T-helper 22 cell (primary cell): ENCODE data around the gene ALDH3B2.
"Not testable (repeated sequence)": the region's sequence is repeated elsewhere in the genome, so short reads cannot be mapped to it uniquely, and the experiment has no call there.

ENCODE experiments used
- DNase-seq: peaks from one replicate; pipeline ENCODE4 v3.0.0-alpha.2; 2020; ENCODE audit warnings: low read depth

The ALDH3B2 gene

DNA sequence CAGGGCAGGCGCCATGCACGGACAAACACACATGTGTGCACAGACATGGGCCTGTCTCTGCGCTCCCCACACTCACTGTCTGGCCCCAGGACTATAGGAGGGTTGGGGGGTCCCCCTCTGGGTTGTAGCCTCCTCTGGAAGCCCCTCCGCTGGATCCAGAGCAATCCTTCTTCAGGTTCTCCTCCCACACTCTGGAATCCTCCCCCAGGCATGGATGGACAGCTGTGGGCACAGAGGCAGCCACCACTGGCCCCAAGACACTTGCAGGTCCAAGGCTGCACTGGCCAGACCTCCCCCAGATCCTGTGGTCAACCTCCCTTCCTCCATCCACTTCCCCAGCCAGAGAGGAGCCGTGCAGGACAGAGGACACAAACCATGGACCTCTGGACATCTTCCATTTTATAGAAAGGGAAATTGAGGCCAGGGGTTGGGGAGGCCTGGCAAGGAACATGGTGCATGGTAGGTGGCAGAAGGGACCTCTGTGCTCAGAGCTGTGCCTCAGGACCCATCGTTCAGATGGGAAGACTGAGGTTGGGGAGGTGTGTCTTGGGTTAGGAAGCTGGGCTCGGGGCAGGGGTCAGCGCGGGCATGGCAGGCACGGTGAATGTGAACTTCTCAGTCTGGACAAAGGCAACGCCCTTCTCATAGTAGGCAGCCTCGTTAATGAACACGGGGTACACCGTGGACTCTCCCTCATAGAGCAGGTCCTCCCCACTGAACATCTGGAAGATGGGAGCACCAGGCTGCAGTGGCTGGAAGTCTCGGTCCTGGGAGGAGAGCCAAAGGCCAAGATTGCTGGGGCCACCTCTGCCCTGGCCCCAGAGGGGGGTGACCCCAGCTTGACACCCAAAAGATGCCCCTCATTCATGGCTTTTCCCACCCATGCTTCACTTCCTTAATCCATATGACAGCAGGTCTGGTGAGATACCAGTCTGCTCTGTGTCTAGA, 32.0 kb downstream of the ALDH3B2 start:
- no peak for DNase-seq

DNA sequence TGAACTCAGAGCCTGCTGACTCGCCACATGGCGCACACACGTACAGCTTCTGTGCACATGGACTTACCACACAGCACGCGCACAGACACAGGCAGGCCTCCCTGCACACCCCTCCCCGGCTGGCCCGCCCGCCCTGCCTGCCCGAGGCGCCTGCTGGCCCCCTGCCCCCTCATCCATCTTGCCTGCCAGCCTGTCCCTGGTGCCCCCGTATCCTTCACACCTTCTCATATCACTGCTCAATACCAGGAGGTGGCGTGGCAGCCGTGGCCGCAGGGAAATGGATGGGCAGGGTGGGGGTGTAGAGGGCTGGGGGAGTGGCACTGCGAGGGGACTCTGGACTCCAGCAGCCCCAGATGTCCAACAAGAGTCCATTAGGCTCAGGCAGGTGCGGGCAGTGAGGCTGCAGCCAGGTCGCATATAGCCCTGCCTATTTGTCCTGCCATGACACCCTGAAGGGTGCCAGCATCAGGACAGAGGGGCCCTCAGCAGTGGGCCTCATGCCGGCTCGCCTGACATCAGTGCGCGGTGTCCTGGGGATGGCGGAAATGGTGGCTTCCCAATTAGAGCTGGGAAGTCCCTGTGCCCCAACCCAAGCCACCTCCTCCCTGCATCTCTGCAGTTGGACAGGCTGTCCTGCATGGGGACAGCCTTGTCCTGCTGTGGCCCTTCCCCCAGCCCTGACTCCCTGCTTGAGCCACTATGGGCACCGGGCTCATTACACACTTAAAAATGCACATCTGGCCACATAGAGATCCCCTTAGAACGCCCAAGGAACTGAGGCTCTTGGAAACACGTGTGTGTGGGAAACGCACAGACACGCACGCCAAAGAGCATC, 32.9 kb downstream of the ALDH3B2 start:
- no peak for DNase-seq

DNA sequence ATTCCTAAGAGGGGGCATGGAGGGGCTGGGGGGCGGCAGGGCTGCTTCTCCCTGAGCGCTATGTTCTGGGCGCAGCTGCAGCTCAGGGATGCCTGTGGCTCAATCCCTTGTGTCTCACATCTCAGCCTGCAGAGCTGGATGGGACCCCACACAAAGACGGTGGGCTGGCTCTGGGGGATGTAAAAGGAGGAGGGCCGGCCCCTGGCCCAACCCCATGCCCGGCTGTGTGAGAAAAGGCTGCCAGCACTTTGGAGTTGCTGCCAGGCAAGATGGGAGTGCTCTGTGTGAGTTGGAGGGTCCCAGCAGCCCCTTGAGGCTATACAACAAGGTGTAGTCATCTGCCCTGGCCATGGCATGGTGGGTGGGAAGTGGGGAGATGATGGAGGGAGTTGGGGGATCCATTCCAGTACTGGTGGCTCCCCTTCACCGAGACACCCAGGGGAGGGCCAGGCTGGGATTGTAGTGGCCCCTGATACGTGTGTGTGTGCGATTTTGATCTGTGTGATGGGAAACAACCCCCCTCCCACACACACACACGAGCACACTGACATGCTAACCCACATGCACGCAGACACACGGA, 33.6 kb downstream of the ALDH3B2 start:
- no peak for DNase-seq

DNA sequence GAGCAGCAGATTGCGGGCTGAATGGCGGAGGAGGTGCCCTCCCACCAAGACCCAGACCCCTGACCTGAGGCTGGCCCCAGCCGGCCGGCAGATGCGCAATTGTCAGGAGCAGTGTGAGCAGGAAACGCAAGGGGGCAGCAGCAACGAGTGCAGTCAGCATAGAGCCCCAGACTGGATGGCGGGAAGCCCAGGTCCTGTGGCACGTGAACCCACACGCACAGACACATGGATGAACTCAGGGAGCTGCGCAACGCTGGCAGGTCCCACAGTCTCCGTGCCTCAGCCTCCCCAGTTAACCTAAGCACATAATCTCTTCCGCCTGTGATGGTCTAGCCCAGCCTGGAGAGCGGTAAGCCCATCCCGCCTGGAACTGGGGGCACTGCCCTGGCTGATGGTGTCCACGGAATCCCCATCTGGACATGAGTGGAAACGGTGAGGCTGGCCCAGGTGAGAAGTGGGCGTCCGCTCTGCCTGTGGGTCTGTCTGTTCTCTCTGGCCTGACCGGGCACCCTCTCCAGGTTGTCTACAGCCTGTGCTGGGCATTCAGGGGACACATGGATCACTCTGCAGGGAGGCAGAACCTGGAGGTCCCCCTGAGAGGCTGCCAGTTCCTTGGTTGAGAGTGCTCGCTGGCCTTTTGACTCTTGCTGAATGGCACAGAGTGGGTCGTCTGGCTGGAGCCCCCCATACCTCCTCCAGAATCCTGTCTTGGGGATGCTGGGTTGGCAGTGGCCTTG, 34.2 kb downstream of the ALDH3B2 start:
- no peak for DNase-seq

DNA sequence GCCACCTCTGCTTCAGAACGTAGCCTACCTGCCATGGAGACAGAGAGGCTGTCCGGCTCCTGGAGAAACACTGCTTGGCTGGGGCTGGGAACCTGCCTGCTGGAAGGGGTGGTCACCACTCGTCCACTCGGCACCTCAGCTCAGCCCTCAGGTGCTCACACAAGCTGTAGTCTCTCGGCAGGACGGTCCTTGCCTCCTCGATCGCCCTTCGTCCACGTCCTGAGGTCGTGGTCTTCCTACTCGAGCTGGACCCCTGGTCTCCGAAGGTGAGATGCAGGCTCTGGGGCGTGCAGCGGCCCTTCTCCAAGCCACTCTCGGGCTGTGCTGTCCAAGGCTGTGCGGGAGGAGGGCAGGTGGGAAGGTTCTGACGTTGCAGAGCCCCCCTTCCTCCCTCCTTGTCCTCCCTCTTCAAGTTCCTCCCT, 35.0 kb downstream of the ALDH3B2 start, which contains the start of gene TBX10:
Gene TBX10 (minus strand): TSS at position 326 of the 422 bp plus-strand sequence. CDS start 291 bp downstream, at position 35.
- no peak for DNase-seq

DNA sequence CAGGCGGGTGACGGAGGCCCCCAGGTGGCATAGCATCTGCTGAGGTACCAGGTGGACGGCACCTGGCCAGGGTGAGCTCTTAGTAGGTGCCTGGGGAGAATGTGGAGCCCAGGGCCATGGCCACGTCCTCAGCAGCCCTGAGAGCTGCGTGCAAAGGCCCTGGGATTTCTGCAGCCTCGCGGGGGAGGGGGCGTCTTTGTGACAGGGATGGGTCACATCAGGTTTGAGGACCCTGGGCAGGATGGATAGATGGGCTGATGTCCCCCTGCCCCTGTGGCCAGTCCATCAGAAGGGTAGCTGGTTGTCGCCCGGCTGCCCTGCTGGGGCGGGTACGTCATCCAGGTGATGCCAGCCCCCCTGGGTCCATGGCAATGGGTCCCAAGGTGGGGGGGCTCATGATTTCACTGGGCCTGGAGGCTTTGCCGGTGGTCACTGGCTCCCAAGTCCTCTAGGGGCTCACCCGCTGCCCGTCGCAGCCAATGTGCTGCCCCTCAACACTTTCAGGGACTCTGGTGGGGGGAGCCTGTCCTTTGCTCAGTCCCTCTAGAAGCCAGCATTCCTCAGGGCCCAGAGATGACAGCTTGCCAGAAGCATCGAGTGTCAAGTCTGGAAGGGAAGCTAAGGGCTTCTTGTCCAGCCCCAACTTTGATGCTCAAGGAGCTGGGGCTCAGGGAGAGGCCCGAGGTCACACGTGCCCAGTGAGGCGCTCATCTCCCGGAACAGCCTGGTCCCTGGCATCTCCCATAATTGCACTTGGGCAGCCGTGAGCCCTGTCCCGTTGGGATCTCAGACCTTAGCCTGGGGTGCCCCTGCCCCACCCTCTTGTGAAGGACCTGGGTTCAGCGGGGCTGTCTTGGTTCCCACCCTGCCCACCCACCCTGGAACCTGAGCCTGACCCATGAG, 35.6 kb downstream of the ALDH3B2 start:
- DNase-seq = no peak

DNA sequence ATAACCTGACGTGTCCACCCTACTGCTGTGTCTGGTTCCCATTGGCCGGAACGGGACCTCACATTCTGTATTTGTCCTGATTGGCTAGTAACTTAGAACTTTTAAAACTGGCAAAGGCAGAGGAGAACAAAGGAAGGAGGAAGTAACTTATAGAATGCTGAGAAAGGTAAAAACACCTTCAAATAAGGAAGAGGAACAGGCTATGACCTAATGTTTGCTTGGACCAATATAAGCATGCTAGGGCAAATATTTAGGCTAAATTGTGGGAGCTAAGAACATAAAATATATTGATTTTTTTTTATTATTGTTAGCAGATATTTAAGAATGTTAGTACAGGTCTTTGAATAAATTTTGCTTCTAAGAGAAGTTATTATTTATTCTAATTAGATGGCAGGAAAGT, 37.0 kb downstream of the ALDH3B2 start:
- not testable (repeated sequence) for DNase-seq

DNA sequence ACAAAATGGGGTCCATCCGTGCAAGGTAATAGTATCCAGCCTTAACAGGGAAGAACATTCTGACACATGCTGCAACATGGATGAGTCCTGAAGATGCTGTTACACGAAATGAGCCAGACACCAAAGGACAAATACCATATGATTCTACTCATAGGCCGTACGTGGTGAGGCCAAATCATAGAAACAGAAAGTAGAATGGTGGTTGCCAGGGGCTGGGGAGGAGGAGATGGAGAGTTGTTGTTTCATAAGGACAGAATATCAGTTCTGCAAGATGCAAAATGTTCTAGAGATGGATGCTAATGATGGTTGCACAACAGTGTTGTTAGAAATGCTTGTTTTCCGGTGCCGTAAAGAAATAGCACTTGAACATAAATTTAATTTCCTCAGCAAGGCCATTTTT, 37.5 kb downstream of the ALDH3B2 start:
- DNase-seq = no peak

DNA sequence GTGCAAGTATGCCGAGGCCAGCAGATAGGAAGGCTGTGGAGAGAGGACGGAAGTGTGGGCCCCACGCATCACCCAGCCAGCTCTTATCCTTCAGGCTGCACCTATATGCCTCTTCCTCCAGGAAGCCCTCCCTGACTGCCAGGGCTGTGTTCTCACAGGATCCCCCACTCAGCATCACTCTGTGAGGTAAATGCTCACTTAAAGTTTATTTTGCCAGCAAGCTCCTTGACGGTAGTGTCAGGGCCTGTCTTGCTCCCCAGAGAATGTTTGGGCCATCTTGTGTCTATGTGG, 39.2 kb downstream of the ALDH3B2 start:
- DNase-seq = no peak

DNA sequence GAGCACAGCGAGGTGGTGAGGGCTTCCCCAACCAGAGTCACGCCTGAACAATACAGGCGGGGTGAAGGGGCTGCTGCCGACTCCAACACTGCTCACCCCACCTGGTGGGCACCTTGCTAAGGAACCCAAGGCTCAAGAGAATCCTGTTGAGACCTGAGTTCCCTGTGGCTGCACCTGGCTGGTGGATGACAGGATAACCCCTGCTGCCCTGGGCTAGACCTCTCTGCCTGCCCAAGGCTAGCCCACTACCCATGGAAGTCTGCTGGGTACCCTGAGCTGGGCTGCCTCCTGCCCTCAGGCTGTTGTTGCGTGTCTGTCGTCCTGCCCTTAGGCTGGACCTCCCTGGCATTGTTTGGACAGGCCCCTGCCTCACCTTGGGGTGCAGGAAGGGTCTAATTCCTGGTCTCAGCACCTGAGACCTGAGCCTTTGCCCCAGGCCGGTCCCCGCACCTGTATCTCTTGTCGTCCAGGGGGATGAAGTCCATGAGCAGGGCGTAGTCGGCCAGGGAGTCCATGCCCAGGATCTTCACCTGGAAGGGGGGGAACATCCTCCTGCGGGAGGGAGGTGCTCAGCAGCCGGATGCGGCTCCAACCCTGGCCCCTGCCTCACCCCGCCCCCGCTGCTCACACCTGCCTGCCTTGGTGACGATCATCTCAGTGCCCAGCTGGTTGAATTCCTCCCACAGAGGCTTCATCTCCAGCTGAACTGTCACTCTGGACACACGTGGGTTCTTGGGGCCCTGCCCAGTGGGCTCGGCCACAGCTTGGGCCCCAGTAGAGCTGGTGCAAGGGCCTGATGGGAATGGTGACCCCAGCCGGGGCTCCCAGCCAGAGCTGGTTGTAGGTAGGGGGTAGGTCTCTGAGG, 39.8 kb downstream of the ALDH3B2 start:
- no peak for DNase-seq

DNA sequence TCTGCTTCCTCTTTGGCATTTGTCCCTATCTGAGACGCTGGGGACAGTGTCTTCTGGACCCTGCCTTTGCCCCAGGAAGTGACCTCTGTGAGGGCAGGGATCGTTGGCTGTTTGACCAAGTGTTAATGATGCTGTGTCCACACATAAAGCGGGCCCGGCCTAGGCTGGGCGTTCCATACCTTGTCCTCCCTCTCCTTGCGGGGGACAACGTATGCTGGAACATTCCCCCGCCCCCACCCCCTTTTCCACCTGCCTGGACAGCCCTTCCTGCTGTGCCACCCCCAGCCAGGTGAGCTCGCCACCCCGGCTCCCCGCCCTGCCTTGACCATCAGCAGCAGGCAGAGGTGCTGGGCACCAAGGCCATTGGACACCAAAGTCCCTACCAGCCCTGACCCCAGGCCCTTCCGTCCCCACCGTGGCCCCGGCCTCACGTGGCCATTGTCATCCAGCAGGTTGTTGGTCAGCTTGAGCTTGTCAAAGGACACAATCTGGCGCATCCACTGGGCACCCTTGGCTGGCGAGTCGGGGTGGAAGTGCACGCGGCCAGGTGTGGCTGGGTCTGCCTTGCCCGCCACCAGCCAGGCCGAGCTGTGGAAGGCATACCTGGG, 40.6 kb downstream of the ALDH3B2 start:
- no peak for DNase-seq

DNA sequence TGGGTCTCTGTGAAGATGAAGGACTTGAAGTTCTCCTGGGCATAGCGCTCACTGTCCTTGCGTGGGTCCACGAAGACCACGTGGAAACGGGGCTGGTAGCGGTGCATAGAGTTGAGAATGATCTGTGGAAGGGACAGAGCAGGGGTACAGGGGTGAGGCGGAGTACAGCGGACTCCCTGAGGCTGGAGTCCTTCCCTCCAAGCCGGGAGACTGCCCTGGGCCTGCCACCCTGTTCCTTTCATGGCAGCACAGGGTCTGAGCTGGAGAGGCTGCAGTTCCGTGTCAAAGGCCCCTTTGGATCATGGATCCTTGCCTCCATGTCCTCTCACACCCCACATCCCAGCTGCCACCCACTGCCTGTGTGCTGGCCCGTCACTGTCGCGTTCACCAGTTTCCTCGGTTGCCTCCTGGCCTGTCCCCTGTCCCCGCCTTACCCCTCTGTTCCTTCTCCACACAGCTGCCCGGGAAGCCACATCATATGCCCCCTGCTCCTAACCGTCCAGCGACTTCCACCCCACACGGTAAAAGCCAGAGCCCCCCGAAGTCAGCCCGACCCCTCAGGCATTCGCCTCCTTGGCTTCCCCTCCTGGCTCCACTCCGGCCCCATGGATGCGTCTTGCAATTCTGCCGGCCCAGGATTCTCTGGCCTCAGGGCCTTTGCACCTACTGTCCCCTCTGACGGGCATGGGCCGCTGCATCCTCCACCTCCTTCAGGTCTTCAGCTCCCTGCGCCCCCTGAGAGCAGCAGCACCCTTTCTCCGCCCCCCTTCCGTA, 41.3 kb downstream of the ALDH3B2 start:
- no peak for DNase-seq

DNA sequence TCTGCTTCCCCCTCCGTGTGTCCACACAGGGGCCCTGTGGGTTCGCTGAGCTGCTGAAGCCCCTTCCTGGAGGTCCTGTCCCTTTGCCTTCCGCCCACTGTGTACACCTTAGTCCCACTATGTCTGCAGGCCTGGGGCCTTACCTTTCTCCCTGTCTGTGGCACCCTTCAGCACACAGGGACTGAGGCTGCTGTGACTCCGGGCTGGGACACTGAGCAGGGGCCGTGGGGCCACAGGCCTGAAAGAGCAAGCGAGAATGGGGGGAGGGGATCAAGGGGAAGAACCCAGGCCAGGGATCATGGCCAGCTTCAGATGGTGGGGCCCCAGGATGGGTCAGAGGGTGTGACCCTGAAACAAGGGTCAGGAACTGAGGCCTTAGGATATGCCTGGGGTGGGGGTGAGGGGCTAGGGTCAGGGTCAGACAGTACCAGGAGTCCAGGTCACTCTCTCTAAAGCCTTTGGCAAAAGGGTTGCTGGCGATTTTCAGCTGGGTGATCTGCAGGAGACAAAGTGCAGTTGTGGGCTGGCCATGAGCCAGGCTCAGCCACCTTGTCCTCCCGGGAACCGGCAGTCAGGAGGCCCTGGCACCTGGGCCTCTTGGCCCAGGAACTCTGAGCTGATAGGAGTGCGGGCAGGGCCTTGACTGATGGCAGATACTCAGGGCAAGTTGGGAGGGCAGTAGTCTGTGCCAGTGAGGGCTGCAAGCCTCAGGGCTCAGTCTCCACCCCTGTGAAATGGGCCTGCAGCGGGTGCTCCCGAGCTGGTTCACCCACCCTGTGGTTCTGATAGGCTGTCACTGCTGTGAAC, 42.0 kb downstream of the ALDH3B2 start:
- no peak for DNase-seq

DNA sequence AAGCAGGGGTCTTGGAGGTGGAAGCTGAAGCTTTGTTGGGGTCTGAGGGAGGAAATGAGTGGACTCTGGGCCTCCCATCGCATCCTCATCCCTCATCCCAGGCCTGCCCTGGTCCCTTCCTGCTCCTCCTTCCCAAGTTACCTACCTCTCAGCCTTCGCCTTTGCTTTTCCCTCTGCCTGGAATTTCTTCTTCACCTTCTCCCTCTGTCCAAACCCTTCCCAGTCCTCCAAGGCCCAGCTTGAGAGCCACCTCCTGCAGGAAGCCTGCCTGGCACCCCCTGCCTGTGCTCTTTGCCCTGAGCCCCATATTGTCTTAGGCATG, 42.6 kb downstream of the ALDH3B2 start:
- DNase-seq = no peak

DNA sequence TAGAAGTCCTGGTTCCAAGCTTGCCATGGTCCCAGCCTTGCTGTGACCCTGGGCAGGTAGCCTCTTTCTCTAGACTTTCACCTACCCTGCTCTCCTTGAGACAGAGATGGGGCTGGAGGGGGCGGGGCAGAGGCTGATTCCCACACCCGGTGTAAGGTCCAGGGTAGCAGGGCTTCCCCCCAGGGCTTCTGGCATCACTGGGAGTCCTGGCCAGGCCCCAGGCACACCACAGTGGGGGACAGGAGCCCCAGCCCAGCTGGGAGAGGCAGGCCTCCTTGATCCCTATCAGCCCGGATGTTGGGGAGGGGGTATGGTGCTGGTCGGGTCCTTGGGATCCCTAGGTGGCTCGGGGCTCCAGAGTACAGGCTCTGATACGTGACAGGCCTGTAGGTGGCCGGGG, 43.0 kb downstream of the ALDH3B2 start:
- DNase-seq = no peak

DNA sequence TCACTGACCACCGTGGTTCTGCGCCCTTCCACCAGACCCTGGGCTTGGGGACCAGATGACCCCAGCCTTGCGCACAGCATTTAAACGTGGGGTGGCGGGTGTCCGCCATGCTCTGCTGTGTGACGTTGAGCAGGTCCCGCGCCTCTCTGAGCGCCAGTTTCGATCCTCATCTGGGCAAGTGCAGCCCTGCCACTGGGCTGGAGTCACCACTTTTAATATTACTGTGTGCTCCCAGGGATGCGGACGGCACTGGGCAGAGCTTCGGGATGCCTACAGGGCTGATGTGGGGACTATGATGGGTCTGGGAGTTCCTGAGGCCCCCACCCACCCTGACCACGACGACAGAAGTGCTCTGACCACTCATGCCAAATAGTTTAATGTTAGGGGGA, 43.5 kb downstream of the ALDH3B2 start:
- no peak for DNase-seq

DNA sequence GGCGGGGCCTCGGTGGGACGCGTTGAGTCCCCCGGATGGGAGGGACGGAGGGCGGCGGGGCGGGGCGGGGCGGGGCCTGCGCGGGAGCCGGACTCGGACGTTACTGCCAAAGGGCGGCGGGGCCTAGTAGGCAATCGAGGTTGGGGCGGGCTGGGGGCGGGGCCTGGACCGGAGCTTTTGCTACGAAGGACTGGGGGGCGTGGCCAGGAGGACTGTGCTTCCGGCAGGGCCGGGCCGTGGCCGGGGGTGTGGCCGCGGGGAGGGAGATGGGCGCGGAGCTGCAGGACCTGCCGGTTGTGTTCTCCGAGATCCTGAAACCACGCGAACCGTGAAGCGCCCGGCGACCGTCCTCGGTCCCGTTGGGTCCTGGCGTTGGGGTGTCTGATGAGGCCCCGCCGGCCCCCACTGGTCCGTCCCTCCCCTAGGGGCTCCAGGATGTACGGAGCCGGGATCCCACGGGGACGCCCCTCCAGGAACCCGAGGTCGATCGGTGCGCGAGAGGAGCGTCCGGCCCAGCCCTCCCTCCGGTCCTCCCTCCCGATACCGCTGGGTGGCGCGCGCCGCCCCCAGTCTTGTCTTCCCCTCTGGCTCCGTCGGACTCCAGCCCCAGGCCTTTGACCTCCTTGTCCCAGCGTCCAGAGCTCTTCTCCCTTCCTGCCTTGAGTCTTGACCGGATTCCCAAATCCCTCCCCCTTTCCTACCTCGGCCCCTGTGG, 44.0 kb downstream of the ALDH3B2 start:
- peak; percentile 91 for DNase-seq
